Progenitor cell of endocrine pancreas (in vitro differentiated cells): Measurements from ENCODE around the gene PPID. TPM values are rescaled to one million over a fixed set of nuclear protein-coding genes. Genes with fewer than 3 reads are reported as not detected.

Source experiments
- DNase-seq: peaks from one replicate; pipeline ENCODE4 v3.0.0; 2021; ENCODE audit warnings: low spot score; ENCODE audit not compliant: unreplicated experiment
- H3K27ac Mint-ChIP-seq: 2 replicates; pipeline ENCODE4 v1.8.0; 2021; ENCODE audit warnings: mild to moderate bottlenecking, moderate library complexity, mixed read lengths
- H3K27me3 Mint-ChIP-seq: 2 replicates; pipeline ENCODE4 v1.8.0; 2021; ENCODE audit warnings: mixed read lengths
- H3K36me3 Mint-ChIP-seq: 2 replicates; pipeline ENCODE4 v1.8.0; 2022; ENCODE audit warnings: mixed read lengths; ENCODE audit not compliant: insufficient read depth
- H3K4me1 Mint-ChIP-seq: 2 replicates; pipeline ENCODE4 v1.8.0; 2021; ENCODE audit warnings: low read depth, mixed read lengths
- H3K4me3 Mint-ChIP-seq: 2 replicates; pipeline ENCODE4 v1.8.0; 2021; ENCODE audit warnings: low read depth, mild to moderate bottlenecking, moderate library complexity, mixed read lengths
- H3K9me3 Mint-ChIP-seq: 2 replicates; pipeline ENCODE4 v1.8.0; 2021; ENCODE audit warnings: low read depth, mixed read lengths
- CTCF ChIP-seq: fragments of 200-600 bp; sonication (generic); IDR thresholded peaks from one replicate; pipeline ENCODE4 v1.5.0; 2021; ENCODE audit warnings: antibody characterized with exemption, mild to moderate bottlenecking; ENCODE audit not compliant: unreplicated experiment
- total RNA-seq: library from RNA; stranded (reverse); gene quantifications from 2 replicates; pipeline ENCODE4 v1.2.1, GENCODE V29; 2021

Gene PPID
- total RNA-seq, 1 donor from 2014 or later: 49.2 TPM

GRCh38 chr4:158768555-158769174 is 45.5 kb upstream of the PPID start, which contains the start of gene FNIP2:
FNIP2 (plus strand) TSS chr4:158769026; CDS start chr4:158769213, 187 bp downstream.
- Mint-ChIP-seq H3K9me3 (no peaks in the 10 kb centered on the region), H3K4me3 (peak within 1 kb of the TSS; percentile 98), H3K27me3 (peaks cover 4% of the 10 kb centered on the region), H3K4me1 (peaks cover 27% of the 10 kb centered on the region), H3K27ac (peak within 1 kb of the TSS; percentile 99), H3K36me3 (no peaks in the 10 kb centered on the region)
- no peak for TF ChIP-seq CTCF
- DNase-seq: peak; percentile 59

DNA sequence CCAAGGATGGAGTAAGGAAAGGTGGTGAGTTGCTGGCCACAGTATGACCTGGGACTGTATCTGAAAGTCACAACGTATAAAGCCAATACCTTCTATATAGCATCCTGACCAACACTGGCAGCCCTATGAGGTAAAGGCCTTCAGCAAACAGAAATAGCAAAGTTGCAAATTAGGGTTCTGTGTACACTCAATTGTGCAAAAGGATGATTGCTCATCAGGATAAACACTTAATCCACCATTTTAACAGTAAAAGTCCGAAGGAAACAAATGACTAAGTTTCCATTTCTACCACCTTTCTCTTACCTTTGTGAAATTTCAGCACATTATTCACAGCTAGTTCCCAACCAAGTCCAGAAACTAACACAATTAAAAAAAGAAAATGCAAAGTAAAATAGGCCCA is 44.3 kb upstream of the PPID start:
- TF ChIP-seq CTCF: no peak
- H3K27ac Mint-ChIP-seq: peak overlapping the region; percentile 99
- no peak for DNase-seq
- peaks cover 24% of the 10 kb centered on the region for H3K4me1 Mint-ChIP-seq
- no peaks in the 10 kb centered on the region for H3K36me3 Mint-ChIP-seq
- peaks cover 4% of the 10 kb centered on the region for H3K27me3 Mint-ChIP-seq
- no peaks in the 10 kb centered on the region for H3K9me3 Mint-ChIP-seq
- peak overlapping the region; percentile 83 for H3K4me3 Mint-ChIP-seq

- Mint-ChIP-seq H3K4me3 (no peak overlapping the region), H3K27me3 (peaks cover 4% of the 10 kb centered on the region), H3K36me3 (no peaks in the 10 kb centered on the region), H3K4me1 (peaks cover 18% of the 10 kb centered on the region), H3K9me3 (no peaks in the 10 kb centered on the region), H3K27ac (no peak overlapping the region)
- no peak for DNase-seq
- no peak for TF ChIP-seq CTCF
Measured at GRCh38 chr4:158766434-158767044, 43.3 kb upstream of the PPID start.

GRCh38 chr4:158763462-158763861 is 40.3 kb upstream of the PPID start:
- H3K27ac Mint-ChIP-seq: no peak overlapping the region
- peaks cover 4% of the 10 kb centered on the region for H3K27me3 Mint-ChIP-seq
- TF ChIP-seq CTCF: no peak
- H3K4me1 Mint-ChIP-seq: peaks cover 9% of the 10 kb centered on the region
- peaks cover 4% of the 10 kb centered on the region for H3K9me3 Mint-ChIP-seq
- no peak for DNase-seq
- no peaks in the 10 kb centered on the region for H3K36me3 Mint-ChIP-seq
- no peak overlapping the region for H3K4me3 Mint-ChIP-seq

DNA sequence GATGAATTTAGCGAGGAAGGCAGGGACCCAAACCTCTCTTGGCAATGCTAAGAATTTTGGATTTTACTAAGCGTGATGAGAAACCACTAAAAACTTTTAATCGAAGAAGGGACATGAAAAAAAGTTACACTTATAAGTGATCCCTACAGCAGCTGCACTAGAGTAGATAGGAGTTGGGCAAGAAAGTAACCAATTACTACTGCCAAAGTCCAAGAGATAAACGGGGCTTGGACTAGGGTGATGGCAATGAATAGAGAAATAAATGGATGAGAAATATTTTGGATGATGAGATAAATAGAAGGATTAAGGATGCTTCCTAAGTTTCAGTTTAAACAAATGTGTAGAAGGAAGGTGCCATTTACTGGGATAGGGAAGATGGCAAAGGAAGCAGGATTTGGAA is 39.4 kb upstream of the PPID start:
- no peak for TF ChIP-seq CTCF
- peaks cover 2% of the 10 kb centered on the region for H3K4me1 Mint-ChIP-seq
- H3K27me3 Mint-ChIP-seq: peaks cover 4% of the 10 kb centered on the region
- H3K27ac Mint-ChIP-seq: no peak overlapping the region
- peaks cover 11% of the 10 kb centered on the region for H3K9me3 Mint-ChIP-seq
- no peaks in the 10 kb centered on the region for H3K36me3 Mint-ChIP-seq
- no peak overlapping the region for H3K4me3 Mint-ChIP-seq
- DNase-seq: no peak
